ENCODE results near the gene SQOR.

The SQOR gene

GRCh38 chr15:45728641-45729040 lies 93.8 kb downstream of the SQOR start:
- no peak for TF ChIP-seq CTCF (IDR thresholded peaks at IDR 0.05; ENCODE audit: insufficient read depth, missing control alignments)
- FAIRE-seq (no peak), DNase-seq (ENCODE audit: insufficient read length, low spot score) (no peak)

- DNase-seq (ENCODE audit: insufficient read length, low spot score): no peak
- no peak for TF ChIP-seq CTCF (IDR thresholded peaks at IDR 0.05; ENCODE audit: insufficient read depth, missing control alignments)
- FAIRE-seq: no peak
These were observed 94.3 kb downstream of the SQOR start for GRCh38 chr15:45729141-45729540.

- no peak for TF ChIP-seq CTCF (IDR thresholded peaks at IDR 0.05; ENCODE audit: insufficient read depth, missing control alignments)
- DNase-seq (ENCODE audit: insufficient read length, low spot score) (no peak), FAIRE-seq (no peak)
These were observed 96.5 kb downstream of the SQOR start for GRCh38 chr15:45731343-45731742.

- no peak for TF ChIP-seq CTCF (IDR thresholded peaks at IDR 0.05; ENCODE audit: insufficient read depth, missing control alignments)
- FAIRE-seq (no peak), DNase-seq (ENCODE audit: insufficient read length, low spot score) (no peak)
These were observed 97.8 kb downstream of the SQOR start for GRCh38 chr15:45732662-45733061.

GRCh38 chr15:45734260-45734711 lies 99.5 kb downstream of the SQOR start:
- DNase-seq (ENCODE audit: insufficient read length, low spot score) (no peak), FAIRE-seq (no peak)
- TF ChIP-seq CTCF (IDR thresholded peaks at IDR 0.05; ENCODE audit: insufficient read depth, missing control alignments): no peak
